H9 (cell line): ENCODE results near the gene MAPRE3. TPM values are rescaled to one million over a fixed set of nuclear protein-coding genes. Genes with fewer than 3 reads are reported as not detected.

Experiments
- DNase-seq: peaks from one replicate; pipeline ENCODE4 v3.0.0-alpha.2; 2017
- H2AFZ ChIP-seq: one replicate; pipeline ENCODE4 v1.6.1; 2013; ENCODE audit warnings: mild to moderate bottlenecking, low read length, control low read depth, moderate library complexity
- H2AK5ac ChIP-seq: 2 replicates; pipeline ENCODE4 v1.6.1; 2013; ENCODE audit warnings: low read length, control low read depth, mixed read lengths; ENCODE audit not compliant: insufficient read length
- H2BK120ac ChIP-seq: one replicate; pipeline ENCODE4 v1.6.1; 2013; ENCODE audit warnings: low read depth, mild to moderate bottlenecking, low read length, control low read depth, inconsistent platforms; ENCODE audit not compliant: poor library complexity, severe bottlenecking
- H2BK12ac ChIP-seq: 2 replicates; pipeline ENCODE4 v1.6.1; 2013; ENCODE audit warnings: low read length, control low read depth, mixed read lengths, low read depth; ENCODE audit not compliant: insufficient read length
- H2BK15ac ChIP-seq: 2 replicates; pipeline ENCODE4 v1.6.1; 2013; ENCODE audit warnings: low read depth, low read length, control low read depth
- H2BK20ac ChIP-seq: one replicate; pipeline ENCODE4 v1.6.1; 2013; ENCODE audit warnings: low read depth, mild to moderate bottlenecking, low read length, control low read depth, inconsistent platforms; ENCODE audit not compliant: poor library complexity, severe bottlenecking
- H2BK5ac ChIP-seq: 2 replicates; pipeline ENCODE4 v1.6.1; 2013; ENCODE audit warnings: low read length, control low read depth, mixed read lengths; ENCODE audit not compliant: insufficient read length
- H3K14ac ChIP-seq: 2 replicates; pipeline ENCODE4 v1.6.1; 2013; ENCODE audit warnings: low read length, control low read depth; ENCODE audit not compliant: insufficient read depth
- H3K18ac ChIP-seq: 2 replicates; pipeline ENCODE4 v1.6.1; 2013; ENCODE audit warnings: low read depth, mild to moderate bottlenecking, mixed read lengths, low read length, control low read depth; ENCODE audit not compliant: insufficient read length
- H3K23ac ChIP-seq: 2 replicates; pipeline ENCODE4 v1.6.1; 2013; ENCODE audit warnings: low read length, control low read depth, mixed read lengths, low read depth; ENCODE audit not compliant: insufficient read length
- H3K23me2 ChIP-seq: 2 replicates; pipeline ENCODE4 v1.6.1; 2013; ENCODE audit warnings: low read depth, mild to moderate bottlenecking, mixed read lengths, low read length, control low read depth; ENCODE audit not compliant: insufficient read length, poor library complexity, severe bottlenecking
- H3K27ac ChIP-seq: 2 replicates; pipeline ENCODE4 v1.5.1; 2013; ENCODE audit warnings: low read length, control low read depth, mixed read lengths, low read depth; ENCODE audit not compliant: insufficient read length
- H3K27me3 ChIP-seq: 2 replicates; pipeline ENCODE4 v1.6.1; 2013; ENCODE audit warnings: low read length, control low read depth, inconsistent platforms; ENCODE audit not compliant: insufficient read depth
- H3K4ac ChIP-seq: 2 replicates; pipeline ENCODE4 v1.6.1; 2013; ENCODE audit warnings: low read depth, mild to moderate bottlenecking, control low read depth, inconsistent platforms, low read length, moderate library complexity
- H3K4me1 ChIP-seq: 2 replicates; pipeline ENCODE4 v1.6.1; 2013; ENCODE audit warnings: low read length, control low read depth, inconsistent platforms; ENCODE audit not compliant: insufficient read depth
- H3K4me2 ChIP-seq: 2 replicates; pipeline ENCODE4 v1.6.1; 2013; ENCODE audit warnings: low read length, control low read depth, mixed read lengths; ENCODE audit not compliant: insufficient read length, insufficient read depth
- H3K56ac ChIP-seq: 2 replicates; pipeline ENCODE4 v1.6.1; 2013; ENCODE audit warnings: low read depth, mild to moderate bottlenecking, mixed read lengths, low read length, control low read depth; ENCODE audit not compliant: insufficient read length
- H3K79me1 ChIP-seq: 2 replicates; pipeline ENCODE4 v1.6.1; 2013; ENCODE audit warnings: low read depth, mild to moderate bottlenecking, moderate library complexity, low read length, control low read depth, inconsistent platforms; ENCODE audit not compliant: insufficient read depth, poor library complexity, severe bottlenecking
- H3K79me2 ChIP-seq: 2 replicates; pipeline ENCODE4 v1.6.1; 2013; ENCODE audit warnings: low read length, control low read depth, inconsistent platforms; ENCODE audit not compliant: insufficient read depth
- H3K9ac ChIP-seq: 2 replicates; pipeline ENCODE4 v1.6.1; 2013; ENCODE audit warnings: low read length, control low read depth, mixed read lengths; ENCODE audit not compliant: insufficient read length; ENCODE audit errors: extremely low read depth
- H3K9me3 ChIP-seq: one replicate; pipeline ENCODE4 v1.6.1; 2013; ENCODE audit warnings: low read depth, low read length, inconsistent platforms; ENCODE audit not compliant: control insufficient read depth
- H3T11ph ChIP-seq: one replicate; pipeline ENCODE4 v1.6.1; 2013; ENCODE audit warnings: mild to moderate bottlenecking, low read length, control low read depth, inconsistent platforms
- H4K20me1 ChIP-seq: one replicate; pipeline ENCODE4 v1.6.1; 2013; ENCODE audit not compliant: control insufficient read depth, insufficient read length, insufficient read depth
- H4K5ac ChIP-seq: 2 replicates; pipeline ENCODE4 v1.6.1; 2013; ENCODE audit warnings: low read depth, mild to moderate bottlenecking, mixed read lengths, low read length, control low read depth; ENCODE audit not compliant: insufficient read length
- H4K8ac ChIP-seq: replicated peaks from 2 replicates; pipeline ENCODE4 v1.6.1; 2013; ENCODE audit warnings: low read length, control low read depth, mixed read lengths, low read depth; ENCODE audit not compliant: insufficient read length
- H4K91ac ChIP-seq: 2 replicates; pipeline ENCODE4 v1.6.1; 2013; ENCODE audit warnings: low read depth, mild to moderate bottlenecking, moderate library complexity, mixed read lengths, low read length, control low read depth; ENCODE audit not compliant: insufficient read length
- H3K27ac Mint-ChIP-seq, 3 experiments: 2 replicates in 2 of 3; 3 replicates in 1 of 3; pipeline ENCODE4 v1.8.0; 2020 to 2021; ENCODE audit warnings: mixed read lengths in 3 of 3, mild to moderate bottlenecking in 1 of 3, moderate library complexity in 1 of 3
- H3K27me3 Mint-ChIP-seq: 2 replicates; pipeline ENCODE4 v1.8.0; 2021; ENCODE audit warnings: low read depth, mild to moderate bottlenecking, moderate library complexity, mixed read lengths
- H3K36me3 Mint-ChIP-seq, 3 experiments: 2 replicates in 2 of 3; 3 replicates in 1 of 3; pipeline ENCODE4 v1.8.0; 2020 to 2021; ENCODE audit warnings: low read depth in 3 of 3, mixed read lengths in 3 of 3; ENCODE audit not compliant: insufficient read depth in 1 of 3
- H3K4me1 Mint-ChIP-seq, 2 experiments: 2 replicates each; pipeline ENCODE4 v1.8.0; 2020; ENCODE audit warnings: mixed read lengths in 2 of 2
- H3K4me3 Mint-ChIP-seq, 2 experiments: 2 replicates in 1 of 2; 3 replicates in 1 of 2; pipeline ENCODE4 v1.8.0; 2020 to 2021; ENCODE audit warnings: mild to moderate bottlenecking in 2 of 2, mixed read lengths in 2 of 2, moderate library complexity in 1 of 2
- H3K9me3 Mint-ChIP-seq, 2 experiments: 2 replicates in 1 of 2; 3 replicates in 1 of 2; pipeline ENCODE4 v1.8.0; 2020; ENCODE audit warnings: mild to moderate bottlenecking in 2 of 2, mixed read lengths in 2 of 2, moderate library complexity in 1 of 2
- WGBS: extraction: QIAGEN DNeasy Blood & Tissue Kit; methylation state at CpG from one replicate; pipeline ENCODE4 v1.1.7; 2013; ENCODE audit warnings: missing lambda C conversion rate, low lambda C conversion rate, mixed read lengths; ENCODE audit not compliant: insufficient read length; ENCODE audit errors: extremely low coverage; 5-methylcytosine and 5-hydroxymethylcytosine counted together
- total RNA-seq: library from RNA; stranded (reverse); gene quantifications from 2 replicates; pipeline ENCODE4 v1.2.1, GENCODE V29; 2021
- TF ChIP-seq, protein P1 (sequence below): fragments of 200-600 bp; sonication (generic); conservative IDR thresholded peaks from 3 replicates; pipeline ENCODE4 v1.8.0; 2021; ENCODE audit warnings: antibody characterized with exemption, mild to moderate bottlenecking

MAPRE3 gene
- total RNA-seq, 1 experiment from 2014 or later = 2.0 TPM

DNA sequence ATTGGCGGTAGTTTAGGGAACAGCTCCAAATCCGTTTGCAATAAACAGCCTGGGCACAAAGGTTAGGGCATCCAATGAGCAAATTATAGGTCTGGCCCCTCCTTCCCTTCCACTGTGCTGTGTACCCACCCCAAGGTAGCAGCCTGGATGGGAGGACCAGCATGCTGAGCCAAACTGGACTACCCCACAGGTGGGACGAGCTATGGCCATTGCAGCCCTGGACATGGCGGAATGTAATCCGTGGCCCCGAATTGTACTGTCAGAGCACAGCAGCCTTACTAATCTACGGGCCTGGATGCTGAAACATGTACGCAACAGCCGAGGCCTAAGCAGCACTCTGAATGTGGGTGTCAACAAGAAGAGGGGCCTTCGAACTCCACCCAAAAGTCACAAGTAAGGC lies 87.8 kb downstream of the MAPRE3 start:
- H3K23me2 ChIP-seq = no peaks in the 10 kb centered on the region
- H4K8ac ChIP-seq = no peak overlapping the region
- no peak overlapping the region for H4K91ac ChIP-seq
- H3K4me2 ChIP-seq = no peak overlapping the region
- no peaks in the 10 kb centered on the region for H3K4me1 Mint-ChIP-seq
- no peak overlapping the region for H2AK5ac ChIP-seq
- H3K18ac ChIP-seq = no peak overlapping the region
- no peaks in the 10 kb centered on the region for H3K27me3 ChIP-seq
- no peak overlapping the region for H4K5ac ChIP-seq
- H3K4me3 Mint-ChIP-seq = no peak overlapping the region
- H2BK20ac ChIP-seq = no peak overlapping the region
- H3K56ac ChIP-seq = no peak overlapping the region
- H3K79me1 ChIP-seq = no peaks in the 10 kb centered on the region
- no peak overlapping the region for H3K14ac ChIP-seq
- H3K36me3 Mint-ChIP-seq = peaks cover 17 to 63% (median 60%) of the 10 kb centered on the region in 3 experiments; a peak in 6 of 7 replicates
- H3T11ph ChIP-seq = no peak overlapping the region
- H2BK15ac ChIP-seq = no peak overlapping the region
- no CpG with 5 or more reads among the region's 10 CpGs for WGBS
- H2BK5ac ChIP-seq = no peak overlapping the region
- H2BK120ac ChIP-seq = no peak overlapping the region
- TF ChIP-seq, protein P1, sequence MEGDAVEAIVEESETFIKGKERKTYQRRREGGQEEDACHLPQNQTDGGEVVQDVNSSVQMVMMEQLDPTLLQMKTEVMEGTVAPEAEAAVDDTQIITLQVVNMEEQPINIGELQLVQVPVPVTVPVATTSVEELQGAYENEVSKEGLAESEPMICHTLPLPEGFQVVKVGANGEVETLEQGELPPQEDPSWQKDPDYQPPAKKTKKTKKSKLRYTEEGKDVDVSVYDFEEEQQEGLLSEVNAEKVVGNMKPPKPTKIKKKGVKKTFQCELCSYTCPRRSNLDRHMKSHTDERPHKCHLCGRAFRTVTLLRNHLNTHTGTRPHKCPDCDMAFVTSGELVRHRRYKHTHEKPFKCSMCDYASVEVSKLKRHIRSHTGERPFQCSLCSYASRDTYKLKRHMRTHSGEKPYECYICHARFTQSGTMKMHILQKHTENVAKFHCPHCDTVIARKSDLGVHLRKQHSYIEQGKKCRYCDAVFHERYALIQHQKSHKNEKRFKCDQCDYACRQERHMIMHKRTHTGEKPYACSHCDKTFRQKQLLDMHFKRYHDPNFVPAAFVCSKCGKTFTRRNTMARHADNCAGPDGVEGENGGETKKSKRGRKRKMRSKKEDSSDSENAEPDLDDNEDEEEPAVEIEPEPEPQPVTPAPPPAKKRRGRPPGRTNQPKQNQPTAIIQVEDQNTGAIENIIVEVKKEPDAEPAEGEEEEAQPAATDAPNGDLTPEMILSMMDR = no peak
- H2BK12ac ChIP-seq = no peak overlapping the region
- no peaks in the 10 kb centered on the region for H3K9me3 ChIP-seq
- H2AFZ ChIP-seq = no peak overlapping the region
- H4K20me1 ChIP-seq = no peaks in the 10 kb centered on the region
- H3K23ac ChIP-seq = no peak overlapping the region
- no peak overlapping the region for H3K9ac ChIP-seq
- H3K4ac ChIP-seq = no peak overlapping the region
- H3K79me2 ChIP-seq = no peaks in the 10 kb centered on the region
- no peak for DNase-seq
- no peak overlapping the region for H3K27ac Mint-ChIP-seq
- H3K4me1 ChIP-seq = no peaks in the 10 kb centered on the region
- H3K27ac ChIP-seq = no peak overlapping the region
- no peaks in the 10 kb centered on the region for H3K9me3 Mint-ChIP-seq
- H3K27me3 Mint-ChIP-seq = no peaks in the 10 kb centered on the region
